AML-193 (cell line): ENCODE results near the gene ZNF615.
"Not testable (repeated sequence)": the region's sequence is repeated elsewhere in the genome, so short reads cannot be mapped to it uniquely, and the experiment has no call there.

Experiments used
- DNase-seq, 2 experiments: peaks; one replicate each; lab custom pipeline; 2025; lab: John Stamatoyannopoulos, UW

ZNF615 gene

DNA sequence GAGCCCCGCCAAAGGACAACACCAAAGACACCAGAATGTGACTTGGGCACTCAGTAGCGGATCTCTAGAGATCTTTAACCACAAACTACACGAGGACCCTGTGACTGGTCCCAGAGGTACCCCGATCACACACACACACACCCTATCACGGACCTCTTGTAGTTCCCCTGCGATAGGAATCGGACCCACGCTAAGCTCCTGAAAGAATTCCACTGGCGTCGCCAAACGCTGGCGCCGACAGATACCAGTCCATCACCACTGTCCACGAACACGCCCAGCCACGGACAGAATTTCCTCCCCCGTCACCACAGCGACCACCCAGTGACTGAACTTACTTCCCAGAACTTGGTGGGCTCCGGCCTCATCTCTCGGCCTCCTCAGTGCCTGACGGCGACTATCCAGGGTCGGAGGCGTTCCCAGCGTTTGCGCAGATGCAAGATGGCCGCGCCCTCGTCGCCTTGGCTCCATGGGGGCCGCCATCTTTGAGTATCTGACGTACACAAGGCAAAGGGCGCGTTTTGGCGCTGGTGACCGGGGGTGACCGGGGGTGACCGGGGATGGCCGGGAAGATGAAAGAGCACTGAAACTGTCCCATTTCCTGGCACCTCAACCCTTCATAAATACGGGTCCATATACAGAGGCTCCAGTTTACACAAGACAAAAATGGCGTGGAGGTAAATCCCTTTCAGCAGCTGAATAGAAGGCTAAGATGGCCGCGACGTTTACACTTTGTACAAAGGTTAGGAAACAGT lies at the start of gene ZNF615:
Gene ZNF615, minus strand, starts transcription at position 406 of the 752 bp plus-strand sequence. CDS start 4,500 bp downstream, outside the sequence.
- peak; percentile 69 to 74 for DNase-seq

- DNase-seq, result not testable (repeated sequence)
Observed at GRCh38 chr19:52056480-52056879, 48.5 kb upstream of the ZNF615 start.

GRCh38 chr19:52051736-52052135 lies 43.7 kb upstream of the ZNF615 start:
- not testable (repeated sequence) for DNase-seq

- peak; percentile 88 to 89 for DNase-seq
Observed at GRCh38 chr19:52048555-52049501, 40.8 kb upstream of the ZNF615 start, which contains the start of gene ZNF432. Gene ZNF432, minus strand, starts transcription at chr19:52048838. Its CDS starts 1,970 bp downstream, at chr19:52046868.

- DNase-seq, result no peak
Observed at GRCh38 chr19:52039169-52039568, 31.2 kb upstream of the ZNF615 start.

- DNase-seq, result no peak
Observed at GRCh38 chr19:52034051-52034728, 26.2 kb upstream of the ZNF615 start.

- no peak for DNase-seq
Observed at GRCh38 chr19:52028780-52029123, 20.7 kb upstream of the ZNF615 start.

DNA sequence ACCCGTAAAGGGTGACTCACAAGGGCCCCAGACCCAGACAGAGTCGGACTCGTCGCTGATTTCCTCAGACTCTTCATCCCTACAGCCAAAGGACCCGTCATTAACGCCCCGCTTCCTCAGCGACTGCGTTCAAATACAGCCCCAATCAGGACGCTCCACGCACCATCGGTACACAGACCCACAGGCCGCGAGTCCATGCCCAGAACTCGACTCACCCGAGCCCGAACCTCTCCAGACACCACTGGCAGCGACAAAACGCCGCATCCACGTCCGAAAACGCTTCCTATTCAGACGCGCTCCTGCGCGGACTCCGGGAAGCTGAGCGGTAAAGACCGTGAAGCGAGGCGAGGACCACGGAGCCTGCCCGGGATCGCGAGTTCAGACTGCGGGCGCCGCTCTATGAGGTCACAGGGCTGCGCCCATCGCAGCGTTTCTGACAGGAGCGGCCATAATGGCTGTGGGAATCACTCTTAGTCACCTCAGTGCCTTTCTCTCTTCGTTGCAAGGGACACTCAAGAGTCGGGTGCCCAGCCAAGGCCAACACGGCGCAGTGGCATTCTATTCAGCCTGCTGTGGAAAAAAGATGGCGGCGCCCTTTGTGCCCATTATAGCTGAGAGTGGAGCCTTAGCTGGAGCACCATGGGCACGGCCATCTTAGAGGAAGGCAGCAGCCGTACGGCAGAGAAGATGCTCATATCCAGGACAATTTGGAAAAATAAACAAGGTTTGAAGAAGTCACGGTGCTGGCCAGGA lies 20.2 kb upstream of the ZNF615 start, which contains the start of gene ZNF614:
Gene ZNF614, minus strand, starts transcription at position 353 of the 753 bp plus-strand sequence. CDS start 2,634 bp downstream, outside the sequence.
- peak; percentile 81 to 91 for DNase-seq

- not testable (repeated sequence) for DNase-seq
Observed at GRCh38 chr19:52026255-52026990, 18.4 kb upstream of the ZNF615 start.

GRCh38 chr19:52024478-52024877 lies 16.5 kb upstream of the ZNF615 start:
- DNase-seq, result not testable (repeated sequence)

- DNase-seq, result no peak
Observed at GRCh38 chr19:52022193-52022592, 14.2 kb upstream of the ZNF615 start.

GRCh38 chr19:52020506-52020905 lies 12.5 kb upstream of the ZNF615 start:
- DNase-seq, result no peak

DNA sequence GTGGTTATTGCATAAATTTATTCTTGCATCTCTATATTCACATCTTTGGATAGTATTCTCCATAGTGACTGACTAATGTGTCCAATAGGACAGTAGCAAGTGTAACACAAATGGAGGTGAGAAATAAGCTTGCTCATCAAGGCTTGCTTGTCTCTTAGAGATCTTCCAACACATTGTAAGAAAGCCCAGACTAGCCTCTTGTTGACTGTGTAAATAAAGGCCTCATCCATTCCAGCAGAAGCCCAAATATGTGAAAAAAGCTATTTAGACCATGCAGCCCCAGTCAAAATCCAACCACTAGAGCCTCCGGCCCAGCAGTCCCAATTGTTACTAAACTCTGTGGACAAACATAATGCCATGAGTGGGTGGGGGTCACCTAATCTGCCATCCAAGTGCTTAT lies 2.7 kb upstream of the ZNF615 start:
- DNase-seq, result no peak

- DNase-seq, result no peak
Observed at GRCh38 chr19:52007451-52007805, 583 bp downstream of the ZNF615 start.

DNA sequence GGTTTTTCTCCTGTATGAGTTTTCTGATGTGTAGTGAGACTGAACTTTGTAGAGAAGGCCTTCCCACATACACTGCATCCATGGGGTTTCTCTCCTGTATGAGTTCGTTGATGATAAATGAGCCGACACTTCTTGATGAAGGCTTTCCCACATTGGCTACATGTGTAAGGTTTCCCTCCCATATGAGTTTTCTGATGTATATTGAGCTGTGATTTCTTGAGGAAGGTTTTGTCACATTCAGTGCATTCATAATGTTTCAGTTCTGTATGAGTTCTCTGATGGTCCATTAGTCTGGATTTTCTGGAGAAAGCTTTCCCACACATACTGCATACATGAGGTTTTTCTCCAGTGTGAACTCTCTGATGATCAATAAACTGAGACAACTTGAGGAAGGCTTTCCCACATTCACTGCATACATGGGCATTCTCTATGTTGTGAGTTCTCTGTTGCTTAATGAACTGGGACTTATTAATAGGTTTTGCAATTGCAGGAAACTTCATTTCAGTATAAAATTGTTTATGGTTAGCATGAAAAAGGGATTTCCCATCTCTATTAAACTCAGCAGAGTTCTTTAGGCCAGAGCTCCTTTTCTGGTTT lies 13.9 kb downstream of the ZNF615 start:
- DNase-seq, result no peak

GRCh38 chr19:51993422-51993821 lies 14.6 kb downstream of the ZNF615 start:
- DNase-seq, result no peak

GRCh38 chr19:51986309-51987291 lies 21.4 kb downstream of the ZNF615 start, which contains the start of gene ZNF350:
Gene ZNF350, minus strand, starts transcription at chr19:51986840. Its CDS starts 12,480 bp downstream, at chr19:51974360.
- peak; percentile 93 to 96 for DNase-seq

GRCh38 chr19:51983361-51983760 lies 24.6 kb downstream of the ZNF615 start:
- no peak for DNase-seq

DNA sequence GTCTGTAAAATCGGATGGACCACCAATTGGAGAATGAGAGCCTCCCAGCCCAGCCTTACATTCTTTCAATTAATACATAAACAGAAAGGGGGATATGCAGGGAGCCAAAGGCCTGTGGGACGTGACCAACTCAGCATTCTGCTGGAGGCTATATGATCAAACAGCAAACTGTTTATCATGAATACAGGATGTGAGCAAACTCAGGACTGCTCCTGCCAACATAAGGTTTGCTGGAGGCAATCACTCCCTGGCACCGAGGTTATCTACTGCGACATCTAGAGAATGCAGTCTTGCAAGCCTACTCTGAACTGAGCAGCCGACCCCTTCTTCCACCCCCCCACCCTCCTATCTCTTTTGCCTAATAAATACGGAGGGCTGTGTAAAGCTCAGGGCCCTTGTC lies 27.1 kb downstream of the ZNF615 start:
- DNase-seq, result not testable (repeated sequence)
